HepG2 (cell line): ENCODE measurements around the gene DDIT4. TPM values are rescaled to one million over a fixed set of nuclear protein-coding genes. Genes with fewer than 3 reads are reported as not detected.

Experiments used
- CBX2 ChIP-seq, 2 experiments: fragments of 200-600 bp in 1 of 2; sonication (generic); formaldehyde crosslinking in 1 of 2; IDR thresholded peaks; 2 replicates each; pipeline versions ENCODE4 v1.7.0 to v1.8.1; 2018 to 2022; ENCODE audit warnings: low read depth in 2 of 2, low read length in 1 of 2, mild to moderate bottlenecking in 1 of 2, missing genetic modification reagents in 1 of 2
- DNMT1 ChIP-seq: sonication (generic); formaldehyde crosslinking; IDR thresholded peaks from 2 replicates; pipeline ENCODE4 v1.5.1; 2020; ENCODE audit warnings: mild to moderate bottlenecking, missing genetic modification reagents
- JUNB ChIP-seq: sonication (generic); formaldehyde crosslinking; IDR thresholded peaks from 2 replicates; pipeline ENCODE4 v1.8.0; 2022; ENCODE audit warnings: missing genetic modification reagents, mild to moderate bottlenecking, borderline replicate concordance
- KLF6 ChIP-seq: IDR thresholded peaks from 2 replicates; pipeline ENCODE4 v1.8.0; 2016; ENCODE audit warnings: missing biosample characterization, missing genetic modification reagents
- KMT2A ChIP-seq: sonication (generic); formaldehyde crosslinking; IDR thresholded peaks from 2 replicates; pipeline ENCODE4 v1.4.0; 2020; ENCODE audit warnings: missing genetic modification reagents
- MED1 ChIP-seq: sonication (generic); formaldehyde crosslinking; IDR thresholded peaks from 2 replicates; pipeline ENCODE4 v1.4.0; 2020; ENCODE audit warnings: missing genetic modification reagents
- MED8 ChIP-seq: sonication (generic); formaldehyde crosslinking; IDR thresholded peaks from 2 replicates; pipeline ENCODE4 v1.8.1; 2023; ENCODE audit warnings: mild to moderate bottlenecking, missing genetic modification reagents; ENCODE audit not compliant: insufficient replicate concordance
- MIER3 ChIP-seq: IDR thresholded peaks from 2 replicates; pipeline ENCODE4 v1.6.1; 2016; ENCODE audit warnings: missing compliant biosample characterization, borderline replicate concordance
- POLR2AphosphoS5 ChIP-seq: IDR thresholded peaks from 2 replicates; pipeline ENCODE4 v1.6.1; 2012; ENCODE audit warnings: low read depth, low read length
- REST ChIP-seq, 2 experiments: IDR thresholded peaks; 2 replicates each; pipeline ENCODE4 v1.6.1; 2011 to 2012; ENCODE audit warnings: low read length in 2 of 2, borderline replicate concordance in 1 of 2, low read depth in 1 of 2, mild to moderate bottlenecking in 1 of 2, moderate library complexity in 1 of 2
- RFX1 ChIP-seq: fragments of 450-650 bp; IDR thresholded peaks from 2 replicates; pipeline ENCODE4 v1.6.1; 2017
- RXRB ChIP-seq: IDR thresholded peaks from 2 replicates; pipeline ENCODE4 v1.6.1; 2016; ENCODE audit warnings: borderline replicate concordance, missing genetic modification reagents, missing compliant biosample characterization
- SETDB1 ChIP-seq: sonication (generic); formaldehyde crosslinking; IDR thresholded peaks from 2 replicates; pipeline ENCODE4 v1.5.1; 2020; ENCODE audit warnings: missing genetic modification reagents, mild to moderate bottlenecking, borderline replicate concordance
- SMARCC2 ChIP-seq: fragments of 450-650 bp; IDR thresholded peaks from 2 replicates; pipeline ENCODE4 v1.6.1; 2017; ENCODE audit warnings: antibody characterized with exemption, mild to moderate bottlenecking
- SOX5 ChIP-seq: IDR thresholded peaks from 2 replicates; pipeline ENCODE4 v1.6.1; 2016; ENCODE audit warnings: borderline replicate concordance
- TCF12 ChIP-seq, 2 experiments: fragments of 450-650 bp in 1 of 2; sonication (generic) in 1 of 2; formaldehyde crosslinking in 1 of 2; IDR thresholded peaks; 2 replicates each; pipeline versions ENCODE4 v1.6.1 to v1.8.0; 2017 to 2022; ENCODE audit warnings: antibody characterized with exemption in 1 of 2, mild to moderate bottlenecking in 1 of 2, missing genetic modification reagents in 1 of 2, moderate library complexity in 1 of 2
- ZBTB7B ChIP-seq: sonication (generic); formaldehyde crosslinking; IDR thresholded peaks from 2 replicates; pipeline ENCODE4 v1.4.0; 2020; ENCODE audit warnings: missing genetic modification reagents
- ZNF12 ChIP-seq: sonication (generic); formaldehyde crosslinking; IDR thresholded peaks from 2 replicates; pipeline ENCODE4 v1.5.0; 2020; ENCODE audit warnings: missing genetic modification reagents
- polyA plus RNA-seq, 8 experiments: library from polyadenylated mRNA; depleted of rRNA in 3 of 8; stranded (reverse) in 7 of 8; unstranded in 1 of 8; fragments of >200 nt; fragmentation: Illumina TruSeq in 4 of 8; extraction: Trizol in 4 of 8; gene quantifications; 2 replicates each; pipeline versions ENCODE4 v1.2.1 to v1.2.3, GENCODE V29; 2011 to 2016; ENCODE audit warnings: low read depth in 4 of 8, missing spikeins in 1 of 8, mixed read lengths in 1 of 8; ENCODE audit not compliant: insufficient read depth in 1 of 8
- total RNA-seq, 5 experiments: library from RNA; depleted of rRNA; stranded (reverse); fragments of >200 nt; fragmentation: Illumina TruSeq; extraction: Trizol; gene quantifications; 2 replicates each; pipeline ENCODE4 v1.2.3, GENCODE V29; 2016; ENCODE audit warnings: low read depth in 1 of 5
- TF ChIP-seq, protein P1 (sequence below): sonication (generic); formaldehyde crosslinking; IDR thresholded peaks from 2 replicates; pipeline ENCODE4 v1.4.0; 2020; ENCODE audit warnings: missing genetic modification reagents, mild to moderate bottlenecking, borderline replicate concordance
- TF ChIP-seq, protein P2 (sequence below): sonication (generic); formaldehyde crosslinking; IDR thresholded peaks from 2 replicates; pipeline ENCODE4 v1.8.0; 2022; ENCODE audit warnings: missing genetic modification reagents, mild to moderate bottlenecking, moderate library complexity, borderline replicate concordance

DDIT4 gene
- total and polyA plus RNA-seq, 2 of the 13 experiments (the other 11 are each of a cell fraction or from before 2014, with no cell fraction given) = 35.6 to 40.7 TPM

DNA sequence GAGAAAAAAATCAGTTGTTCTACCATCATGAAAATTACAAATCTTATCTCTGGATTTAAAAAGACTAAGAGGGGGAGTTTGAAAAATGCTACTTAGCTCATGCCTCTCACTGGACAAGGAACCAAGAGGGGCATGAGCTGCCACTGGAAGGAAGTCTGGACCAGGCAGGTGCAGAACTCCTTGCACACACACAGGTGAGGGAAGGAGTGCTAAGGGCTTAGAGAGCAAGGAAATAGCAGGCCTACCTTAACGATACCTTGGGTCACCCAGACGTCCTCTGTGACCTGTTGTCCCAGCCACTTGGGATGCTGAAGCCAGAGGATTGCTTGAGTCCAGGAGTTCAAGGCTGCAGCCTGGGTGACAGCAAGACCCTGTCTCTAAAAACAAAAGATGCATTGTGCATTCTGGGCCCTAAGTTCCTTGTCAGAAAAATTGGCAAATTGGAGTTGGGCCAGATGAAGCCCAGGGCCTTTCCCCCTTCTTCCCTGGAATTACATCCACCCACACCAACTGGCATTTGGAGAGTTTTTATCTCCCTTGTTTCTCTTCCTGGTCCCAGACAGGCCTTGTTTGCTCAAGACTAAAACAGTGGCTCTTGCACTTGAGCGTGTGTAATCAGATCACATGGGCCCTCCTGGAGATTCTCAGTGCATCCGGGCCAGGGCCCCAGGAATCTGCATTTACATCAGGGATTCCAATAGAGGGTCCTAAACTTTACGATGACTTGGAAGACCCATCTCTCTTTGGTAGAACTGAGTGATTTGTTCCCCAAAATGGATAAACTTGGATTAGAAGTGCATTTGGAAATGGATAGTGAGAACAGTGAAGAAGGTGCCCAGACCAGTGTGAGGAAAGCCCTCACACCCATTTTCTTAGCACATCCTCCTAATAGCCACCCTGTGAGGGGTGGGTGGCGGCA lies 3.0 kb downstream of the DDIT4 start (continued):
- no peak for TF ChIP-seq KMT2A (CRISPR knock-in tag)
- peak; percentile 66; the same call in 1 of the 2 replicates for TF ChIP-seq SOX5 (CRISPR knock-in tag)
- no peak for TF ChIP-seq SETDB1 (CRISPR knock-in tag)
- TF ChIP-seq POLR2AphosphoS5 = peak; percentile 84; the same call in 1 of the 2 replicates
- peak; percentile 76 for TF ChIP-seq ZNF12 (CRISPR knock-in tag)
- no peak for TF ChIP-seq SMARCC2
- no peak for TF ChIP-seq RFX1
- TF ChIP-seq DNMT1 (CRISPR knock-in tag) = no peak
- TF ChIP-seq CBX2 (IDR thresholded peaks at IDR 0.05; ENCODE audit: low read depth, low read length) = no peak
- TF ChIP-seq CBX2 (CRISPR knock-in tag; IDR thresholded peaks at IDR 0.05; ENCODE audit: low read depth) = no peak
- peak; percentile 87 for TF ChIP-seq ZBTB7B (CRISPR knock-in tag)
- TF ChIP-seq, protein P1, sequence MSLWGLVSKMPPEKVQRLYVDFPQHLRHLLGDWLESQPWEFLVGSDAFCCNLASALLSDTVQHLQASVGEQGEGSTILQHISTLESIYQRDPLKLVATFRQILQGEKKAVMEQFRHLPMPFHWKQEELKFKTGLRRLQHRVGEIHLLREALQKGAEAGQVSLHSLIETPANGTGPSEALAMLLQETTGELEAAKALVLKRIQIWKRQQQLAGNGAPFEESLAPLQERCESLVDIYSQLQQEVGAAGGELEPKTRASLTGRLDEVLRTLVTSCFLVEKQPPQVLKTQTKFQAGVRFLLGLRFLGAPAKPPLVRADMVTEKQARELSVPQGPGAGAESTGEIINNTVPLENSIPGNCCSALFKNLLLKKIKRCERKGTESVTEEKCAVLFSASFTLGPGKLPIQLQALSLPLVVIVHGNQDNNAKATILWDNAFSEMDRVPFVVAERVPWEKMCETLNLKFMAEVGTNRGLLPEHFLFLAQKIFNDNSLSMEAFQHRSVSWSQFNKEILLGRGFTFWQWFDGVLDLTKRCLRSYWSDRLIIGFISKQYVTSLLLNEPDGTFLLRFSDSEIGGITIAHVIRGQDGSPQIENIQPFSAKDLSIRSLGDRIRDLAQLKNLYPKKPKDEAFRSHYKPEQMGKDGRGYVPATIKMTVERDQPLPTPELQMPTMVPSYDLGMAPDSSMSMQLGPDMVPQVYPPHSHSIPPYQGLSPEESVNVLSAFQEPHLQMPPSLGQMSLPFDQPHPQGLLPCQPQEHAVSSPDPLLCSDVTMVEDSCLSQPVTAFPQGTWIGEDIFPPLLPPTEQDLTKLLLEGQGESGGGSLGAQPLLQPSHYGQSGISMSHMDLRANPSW (CRISPR knock-in tag) = no peak
- peak; percentile 81 for TF ChIP-seq MED1 (CRISPR knock-in tag)
- peak; percentile 31; the same call in 1 of the 2 replicates for TF ChIP-seq KLF6 (CRISPR knock-in tag)
- TF ChIP-seq MED8 (CRISPR knock-in tag) = peak; percentile 13
- TF ChIP-seq, protein P2, sequence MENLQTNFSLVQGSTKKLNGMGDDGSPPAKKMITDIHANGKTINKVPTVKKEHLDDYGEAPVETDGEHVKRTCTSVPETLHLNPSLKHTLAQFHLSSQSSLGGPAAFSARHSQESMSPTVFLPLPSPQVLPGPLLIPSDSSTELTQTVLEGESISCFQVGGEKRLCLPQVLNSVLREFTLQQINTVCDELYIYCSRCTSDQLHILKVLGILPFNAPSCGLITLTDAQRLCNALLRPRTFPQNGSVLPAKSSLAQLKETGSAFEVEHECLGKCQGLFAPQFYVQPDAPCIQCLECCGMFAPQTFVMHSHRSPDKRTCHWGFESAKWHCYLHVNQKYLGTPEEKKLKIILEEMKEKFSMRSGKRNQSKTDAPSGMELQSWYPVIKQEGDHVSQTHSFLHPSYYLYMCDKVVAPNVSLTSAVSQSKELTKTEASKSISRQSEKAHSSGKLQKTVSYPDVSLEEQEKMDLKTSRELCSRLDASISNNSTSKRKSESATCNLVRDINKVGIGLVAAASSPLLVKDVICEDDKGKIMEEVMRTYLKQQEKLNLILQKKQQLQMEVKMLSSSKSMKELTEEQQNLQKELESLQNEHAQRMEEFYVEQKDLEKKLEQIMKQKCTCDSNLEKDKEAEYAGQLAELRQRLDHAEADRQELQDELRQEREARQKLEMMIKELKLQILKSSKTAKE (CRISPR knock-in tag) = peak; percentile 81
- TF ChIP-seq MIER3 (CRISPR knock-in tag) = peak; percentile 76
- TF ChIP-seq REST (IDR thresholded peaks at IDR 0.05; ENCODE audit: borderline replicate concordance in 1 of 2, low read depth in 1 of 2, low read length in 2 of 2) = no peak
- no peak for TF ChIP-seq TCF12 (IDR thresholded peaks at IDR 0.05)
- TF ChIP-seq TCF12 (CRISPR knock-in tag; IDR thresholded peaks at IDR 0.05) = no peak
- TF ChIP-seq RXRB (CRISPR knock-in tag) = peak; percentile 74
- peak; percentile 70; the same call in 1 of the 2 replicates for TF ChIP-seq JUNB
